Muscle of leg (tissue), 11 donors: ENCODE data around the gene TFF1. TPM values are rescaled to one million over a fixed set of nuclear protein-coding genes. Genes with fewer than 3 reads are reported as not detected.

ENCODE experiments used
- DNase-seq: peaks from one replicate; pipeline ENCODE4 v3.0.0; 2013
- H3K27ac ChIP-seq: one replicate; pipeline ENCODE4 v1.5.1; 2013; ENCODE audit warnings: mild to moderate bottlenecking, low read length, control low read depth
- H3K27me3 ChIP-seq: one replicate; pipeline ENCODE4 v1.6.1; 2013; ENCODE audit warnings: low read length; ENCODE audit not compliant: control insufficient read depth, insufficient read depth
- H3K36me3 ChIP-seq: one replicate; pipeline ENCODE4 v1.6.1; 2013; ENCODE audit warnings: low read length; ENCODE audit not compliant: control insufficient read depth, insufficient read depth
- H3K4me1 ChIP-seq: one replicate; pipeline ENCODE4 v1.6.1; 2013; ENCODE audit warnings: low read length; ENCODE audit not compliant: control insufficient read depth, insufficient read depth
- H3K4me3 ChIP-seq: one replicate; pipeline ENCODE4 v1.5.1; 2013; ENCODE audit warnings: low read length, control low read depth
- H3K9me3 ChIP-seq: replicated peaks from 2 replicates; pipeline ENCODE4 v1.6.1; 2013; ENCODE audit warnings: low read depth, low read length; ENCODE audit not compliant: control insufficient read depth
- WGBS: methylation state at CpG from one replicate; pipeline ENCODE4 v1.1.5; 2013; ENCODE audit warnings: missing lambda C conversion rate; ENCODE audit not compliant: insufficient coverage; 5-methylcytosine and 5-hydroxymethylcytosine counted together
- polyA plus RNA-seq, 8 donors: library from polyadenylated mRNA; unstranded; fragments of 120-200 nt; gene quantifications; one replicate each; pipeline versions ENCODE4 v1.2.1 to v1.2.3, GENCODE V29; 2013; ENCODE audit warnings: inconsistent platforms in 1 of 8, low replicate concordance in 1 of 8; ENCODE audit not compliant: insufficient read length in 8 of 8, insufficient read depth in 1 of 8
- total RNA-seq: library from RNA; stranded (reverse); fragments of 120-200 nt; gene quantifications from one replicate; pipeline ENCODE4 v1.2.4, GENCODE V29; 2013

TFF1 gene
- total and polyA plus RNA-seq, 9 donors = 0.54 to 1.3 TPM; not detected in 7

DNA sequence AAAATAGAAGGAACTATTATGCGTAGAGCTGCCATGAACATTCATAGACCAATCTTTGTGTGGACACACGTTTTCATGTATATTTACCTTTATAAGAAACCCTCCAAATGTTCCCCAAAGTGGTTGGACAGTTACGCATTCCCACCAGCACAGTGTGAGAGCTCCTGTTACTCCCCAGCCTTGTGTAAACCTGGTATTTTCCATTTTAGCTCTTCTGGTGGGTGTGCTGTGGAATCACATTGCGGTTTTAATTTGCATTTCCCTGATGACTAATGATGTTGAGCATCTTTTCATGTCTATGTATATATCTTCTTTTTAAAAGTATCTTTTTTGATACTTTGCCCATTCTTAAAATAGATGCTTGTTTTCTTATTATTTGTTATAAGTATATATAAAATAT is 34.2 kb upstream of the TFF1 start:
- no peak for DNase-seq
- Histone ChIP-seq H3K36me3 (no peaks in the 10 kb centered on the region), H3K27me3 (no peaks in the 10 kb centered on the region), H3K4me1 (no peaks in the 10 kb centered on the region), H3K4me3 (no peak overlapping the region), H3K27ac (no peak overlapping the region), H3K9me3 (peaks cover 3% of the 10 kb centered on the region)
- WGBS = 60% methylated on average over 1 of the region's 4 CpGs

DNA sequence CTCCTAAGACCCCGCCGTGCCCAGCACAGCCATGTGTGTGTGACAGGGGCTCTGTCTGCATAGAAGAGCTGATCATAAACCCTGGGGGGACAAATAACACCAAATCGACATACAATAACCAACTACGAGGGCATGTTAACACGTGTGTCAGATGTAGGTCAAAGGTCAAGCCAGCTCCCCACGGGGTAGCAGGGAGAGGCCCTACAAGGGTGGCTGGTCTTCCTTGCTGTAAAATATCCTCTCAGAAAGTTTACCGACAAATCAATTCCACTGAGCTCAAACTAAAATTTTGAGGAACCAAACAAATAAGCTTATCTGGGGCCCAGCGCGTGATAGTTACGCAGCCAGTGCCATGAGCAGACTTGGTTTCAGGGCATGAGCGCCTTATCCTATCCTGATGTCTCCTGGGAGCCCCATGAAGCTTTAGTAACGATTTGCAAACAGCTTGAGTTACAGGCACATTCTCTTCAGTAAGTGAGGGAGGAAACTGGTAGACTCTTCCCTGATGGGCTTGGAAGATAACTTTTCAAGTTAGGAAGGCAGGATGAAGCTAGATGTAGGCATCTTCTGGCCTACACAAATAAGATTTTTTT is 32.2 kb upstream of the TFF1 start:
- no peak for DNase-seq
- H3K27ac ChIP-seq = no peak overlapping the region
- peaks cover 2% of the 10 kb centered on the region for H3K4me1 ChIP-seq
- H3K27me3 ChIP-seq = no peaks in the 10 kb centered on the region
- H3K4me3 ChIP-seq = no peak overlapping the region
- no peaks in the 10 kb centered on the region for H3K36me3 ChIP-seq
- 49% methylated on average over 10 of the region's 12 CpGs for WGBS
- peaks cover 3% of the 10 kb centered on the region for H3K9me3 ChIP-seq

DNA sequence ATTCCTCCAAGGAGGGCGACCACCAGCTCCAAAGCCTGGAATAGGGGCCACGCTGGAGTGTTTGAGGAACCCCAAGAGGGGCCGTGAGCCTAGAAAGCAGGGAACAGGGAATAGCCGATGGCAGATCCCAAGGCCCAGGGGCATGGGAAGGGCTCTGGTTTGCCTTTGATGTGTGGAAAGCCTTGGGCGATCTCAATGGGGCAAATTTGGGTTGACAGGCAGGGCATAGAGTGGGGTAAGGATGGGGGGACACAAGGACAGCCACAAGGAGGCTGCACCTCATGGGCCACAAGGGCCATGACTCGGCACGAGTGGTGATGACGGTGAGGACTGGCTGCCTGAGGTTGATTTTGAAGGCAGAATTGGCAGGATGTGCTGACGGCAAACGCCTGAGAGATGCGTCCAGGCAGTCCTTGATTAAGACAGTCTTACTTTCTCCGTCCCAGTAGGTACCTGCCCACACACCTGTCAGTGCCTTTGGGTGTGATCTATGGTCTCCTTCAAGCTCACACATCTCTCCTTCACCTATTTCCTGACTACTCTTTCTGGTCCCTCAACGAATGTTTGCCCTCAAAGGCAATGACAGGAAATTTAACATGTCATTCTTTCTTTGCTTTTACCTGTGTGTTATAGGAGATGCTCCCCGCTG is 31.5 kb upstream of the TFF1 start:
- WGBS = 80% methylated on average over 10 of the region's 14 CpGs
- DNase-seq = no peak

DNA sequence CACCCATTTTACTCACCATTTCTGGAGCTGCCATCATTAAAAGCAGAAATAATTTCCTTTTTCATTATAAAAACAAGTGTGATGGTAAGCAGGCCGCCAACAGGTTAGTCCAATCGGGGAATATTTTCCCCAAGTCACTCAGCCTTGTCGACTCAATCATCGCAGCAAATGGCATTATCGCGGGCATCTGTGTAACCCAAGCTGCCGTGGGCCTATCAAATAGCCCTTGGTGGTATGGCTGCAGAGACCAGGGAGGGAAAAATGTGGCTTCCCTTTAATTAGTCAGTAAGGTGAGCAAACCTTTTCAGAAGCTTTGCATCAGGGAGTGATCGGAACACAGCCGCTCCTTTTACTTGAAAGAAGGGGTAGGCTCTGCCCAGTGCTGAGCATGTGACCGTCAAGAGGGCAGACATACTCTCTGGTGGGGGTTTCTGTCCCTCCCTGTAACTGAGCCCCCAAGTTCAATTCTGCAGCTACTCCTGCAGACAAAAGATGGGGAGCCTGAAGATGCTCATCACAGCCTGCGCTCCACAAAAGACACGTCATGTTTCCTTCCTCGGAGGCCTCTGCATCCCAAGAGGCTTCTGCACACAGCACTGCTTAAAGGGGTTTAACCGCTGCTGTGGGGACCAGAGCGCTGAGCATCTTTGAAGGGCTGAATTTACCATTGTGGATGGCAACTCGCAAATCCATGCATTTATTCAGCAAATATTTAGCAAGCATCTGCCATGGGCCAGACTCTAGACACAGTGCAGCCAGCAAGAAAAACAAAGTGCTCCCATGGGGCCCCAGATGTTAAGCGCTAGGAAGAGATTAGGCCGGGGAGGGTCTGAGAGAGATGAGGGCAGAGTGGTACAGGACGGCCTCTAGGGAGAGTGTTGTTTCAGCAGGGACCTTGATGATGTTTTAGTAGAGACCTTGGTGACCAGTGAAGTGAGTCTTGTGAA is 30.7 kb upstream of the TFF1 start:
- H3K4me1 ChIP-seq = peaks cover 2% of the 10 kb centered on the region
- WGBS = 74% methylated on average over 16 of the region's 19 CpGs
- no peaks in the 10 kb centered on the region for H3K27me3 ChIP-seq
- peaks cover 3% of the 10 kb centered on the region for H3K9me3 ChIP-seq
- no peak overlapping the region for H3K4me3 ChIP-seq
- DNase-seq = no peak
- H3K27ac ChIP-seq = no peak overlapping the region
- no peaks in the 10 kb centered on the region for H3K36me3 ChIP-seq

More for the DNA sequence above, 31.5 kb upstream of the TFF1 start:
- Histone ChIP-seq H3K4me3 (no peak overlapping the region), H3K36me3 (no peaks in the 10 kb centered on the region), H3K27ac (no peak overlapping the region), H3K9me3 (peaks cover 3% of the 10 kb centered on the region), H3K27me3 (no peaks in the 10 kb centered on the region), H3K4me1 (peaks cover 2% of the 10 kb centered on the region)

DNA sequence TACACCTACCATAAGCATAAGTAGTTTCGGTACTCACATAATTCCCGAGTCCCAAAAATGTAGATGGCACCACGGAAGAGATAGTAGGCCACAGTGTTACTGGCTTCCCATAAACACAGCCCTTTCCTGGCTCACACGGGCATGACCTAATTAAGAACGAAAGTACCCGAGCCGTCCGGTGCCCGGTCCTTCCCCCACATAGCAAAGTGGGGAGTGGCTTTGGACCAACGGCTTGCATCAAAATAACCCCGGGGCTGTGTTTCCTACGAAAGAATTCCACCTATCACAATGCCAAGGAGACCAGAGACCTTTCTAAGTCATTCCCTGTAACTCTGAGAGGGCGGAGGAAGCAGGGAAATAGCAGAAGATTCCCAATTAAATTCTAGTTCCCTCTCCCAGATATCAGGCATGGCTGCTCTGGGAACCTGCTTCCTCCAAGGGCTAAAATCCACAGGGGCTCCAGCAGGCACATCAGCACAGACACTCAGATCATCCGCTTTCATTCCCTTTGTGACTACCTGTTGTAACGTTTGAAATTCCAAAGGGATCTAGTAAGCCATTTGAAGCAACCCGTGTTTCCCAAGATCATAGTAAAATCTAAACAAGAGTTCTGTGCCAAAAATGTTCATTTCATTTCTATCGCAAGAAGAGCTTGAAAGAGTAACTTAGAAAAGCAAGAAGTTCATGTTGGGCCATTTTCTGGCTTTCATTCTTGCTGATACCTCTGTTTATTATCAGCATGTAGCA is 29.7 kb upstream of the TFF1 start, which contains the start of gene TMPRSS3:
TSS of gene TMPRSS3 (minus strand) at position 148 of the 747 bp plus-strand sequence. CDS start 635 bp downstream, outside the sequence.
- peaks cover 2% of the 10 kb centered on the region for H3K4me1 ChIP-seq
- no peaks in the 10 kb centered on the region for H3K27me3 ChIP-seq
- H3K4me3 ChIP-seq = no peak within 1 kb of the TSS
- no peaks in the 10 kb centered on the region for H3K9me3 ChIP-seq
- no peak for DNase-seq
- 85% methylated on average over 4 of the region's 17 CpGs for WGBS
- no peak within 1 kb of the TSS for H3K27ac ChIP-seq
- no peaks in the 10 kb centered on the region for H3K36me3 ChIP-seq

DNA sequence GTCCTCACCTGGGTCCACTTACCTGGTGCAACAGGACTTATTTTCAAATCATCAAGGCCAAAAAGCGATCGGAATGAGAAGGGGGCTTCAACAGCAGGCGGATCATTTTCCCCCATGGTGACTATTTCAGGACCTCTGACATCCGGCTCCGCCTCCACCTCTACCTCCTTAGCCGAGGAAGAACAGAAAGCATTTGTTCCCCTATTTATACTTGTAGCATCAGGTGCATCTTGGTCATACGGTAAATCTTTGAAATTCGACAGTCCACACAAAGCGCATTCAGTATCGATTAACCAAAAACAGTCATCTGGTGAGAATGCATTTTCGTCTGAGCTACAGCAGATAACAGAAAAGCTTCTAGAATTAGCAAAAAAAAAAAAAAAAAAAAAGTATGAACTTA is 29.0 kb upstream of the TFF1 start:
- Histone ChIP-seq H3K36me3 (no peaks in the 10 kb centered on the region), H3K27me3 (no peaks in the 10 kb centered on the region), H3K4me3 (no peak overlapping the region), H3K4me1 (peaks cover 2% of the 10 kb centered on the region), H3K9me3 (no peaks in the 10 kb centered on the region), H3K27ac (no peak overlapping the region)
- 81% methylated on average over 8 of the region's 11 CpGs for WGBS
- DNase-seq = no peak

DNA sequence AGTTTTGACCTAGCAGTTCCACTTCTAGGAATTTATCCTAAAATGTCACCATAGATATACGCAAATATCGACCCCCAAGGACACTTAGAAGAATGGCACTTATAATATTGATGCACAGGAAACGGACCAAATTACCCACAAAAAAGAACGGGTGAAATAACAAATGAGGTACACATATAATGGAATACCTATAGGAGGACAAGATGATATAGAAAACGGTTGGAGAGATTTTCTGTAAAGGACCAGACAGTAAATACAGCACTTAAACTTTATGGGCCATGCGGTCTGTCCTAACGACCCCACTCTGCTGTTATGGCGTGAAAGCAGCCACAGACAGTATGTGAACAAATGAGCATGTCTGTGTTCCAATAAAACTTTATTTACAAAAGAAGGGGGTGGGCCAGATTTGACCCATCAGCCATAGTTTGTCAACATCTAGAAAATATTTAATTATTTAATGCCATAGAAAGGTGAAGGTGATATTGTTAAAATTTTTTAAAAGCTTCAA is 27.2 kb upstream of the TFF1 start:
- no peak for DNase-seq
- Histone ChIP-seq H3K4me3 (no peak overlapping the region), H3K36me3 (no peaks in the 10 kb centered on the region), H3K27me3 (peaks cover 4% of the 10 kb centered on the region), H3K4me1 (peaks cover 8% of the 10 kb centered on the region), H3K9me3 (no peaks in the 10 kb centered on the region), H3K27ac (no peak overlapping the region)
- WGBS = no CpG with 5 or more reads among the region's 8 CpGs

DNA sequence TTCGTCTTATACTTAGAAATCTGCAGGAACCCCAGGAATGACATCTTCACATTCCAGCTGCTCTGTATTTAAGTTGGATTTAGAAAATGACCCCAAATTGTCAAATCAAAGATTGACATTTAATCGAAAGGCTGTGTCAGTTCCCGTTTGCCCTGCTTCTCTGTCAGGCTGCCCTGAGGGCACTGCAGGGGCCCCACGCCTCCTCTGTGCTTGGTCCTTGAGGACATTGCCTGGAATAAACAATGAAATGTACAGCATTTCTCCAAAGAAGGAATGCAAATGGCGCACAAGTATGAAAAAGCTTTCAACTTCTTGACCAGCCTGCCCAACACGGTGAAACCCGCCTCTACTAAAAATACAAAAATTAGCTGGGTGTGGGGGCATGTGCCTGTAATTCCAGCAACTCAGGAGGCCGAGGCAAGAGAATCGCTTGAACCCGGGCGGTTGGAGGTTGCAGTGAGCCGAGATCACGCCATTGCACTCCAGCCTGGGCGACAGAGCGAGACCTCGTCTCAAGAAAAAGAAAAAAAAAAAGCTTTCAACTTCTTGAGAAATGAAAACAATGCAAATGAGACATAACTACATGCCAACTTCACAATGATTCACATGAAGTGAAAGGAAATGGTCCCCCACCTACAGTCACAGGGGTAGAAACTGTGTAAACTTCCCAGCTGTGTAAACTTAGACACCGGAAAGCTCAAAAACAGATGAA is 26.6 kb upstream of the TFF1 start:
- Histone ChIP-seq H3K4me1 (peaks cover 8% of the 10 kb centered on the region), H3K4me3 (no peak overlapping the region), H3K27me3 (peaks cover 4% of the 10 kb centered on the region), H3K36me3 (no peaks in the 10 kb centered on the region), H3K9me3 (no peaks in the 10 kb centered on the region), H3K27ac (no peak overlapping the region)
- 67% methylated on average over 4 of the region's 17 CpGs for WGBS
- DNase-seq = peak; percentile 27

DNA sequence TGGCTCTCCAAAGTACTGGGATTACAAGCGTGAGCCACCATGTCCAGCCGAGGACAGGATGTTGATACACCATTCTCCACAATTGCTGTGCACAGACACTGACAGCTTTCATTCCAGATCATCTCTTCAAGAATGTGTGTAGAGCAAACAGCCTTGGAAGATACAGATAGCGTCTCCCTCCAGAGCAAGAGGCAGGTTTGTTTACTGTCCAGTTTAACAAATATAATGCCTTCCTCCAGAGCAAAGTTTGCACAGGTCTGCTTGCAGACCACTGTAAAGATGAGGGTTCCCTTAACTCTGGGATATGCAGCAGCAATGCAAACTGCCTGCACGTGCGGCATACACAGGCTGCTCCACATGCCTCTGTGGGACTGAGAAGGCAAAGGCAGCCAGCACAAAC is 25.0 kb upstream of the TFF1 start:
- DNase-seq = no peak
- peaks cover 8% of the 10 kb centered on the region for H3K4me1 ChIP-seq
- no peak overlapping the region for H3K27ac ChIP-seq
- no peaks in the 10 kb centered on the region for H3K9me3 ChIP-seq
- no peak overlapping the region for H3K4me3 ChIP-seq
- H3K36me3 ChIP-seq = no peaks in the 10 kb centered on the region
- H3K27me3 ChIP-seq = peaks cover 5% of the 10 kb centered on the region
- 78% methylated on average over 4 of the region's 5 CpGs for WGBS
